K562 (cell line): ENCODE data around the gene NIFK. TPM values are rescaled to one million over a fixed set of nuclear protein-coding genes. Genes with fewer than 3 reads are reported as not detected.
"Not testable (repeated sequence)": the region's sequence is repeated elsewhere in the genome, so short reads cannot be mapped to it uniquely, and the experiment has no call there.

ENCODE experiments used
- ATAC-seq: fragments of 200-7000 bp; cut with Tn5 transposase; 3 replicates; pipeline ENCODE4 v1.9.1; 2020; ENCODE audit warnings: moderate library complexity
- BruUV-seq: library from RNA; stranded (reverse); fragments of 400-500 nt; replicated peaks from 2 replicates; lab custom pipeline; 2021; lab: Mats Ljungman, UMichigan
- CTCF ChIA-PET: fragments of 300-600 bp; formaldehyde crosslinking; extraction: SDS; loops from one replicate; lab custom pipeline; 2021; ENCODE audit warnings: low intra/inter-chr PET ratio; lab: Yijun Ruan, JAX
- POLR2A ChIA-PET: fragments of 300-600, 350-650 bp; sonication (Branson Sonifier 250); formaldehyde crosslinking; extraction: SDS; loops from one replicate; lab custom pipeline; 2021; ENCODE audit warnings: antibody characterized with exemption, inconsistent platforms; lab: Yijun Ruan, JAX
- DNase-seq, 4 experiments: peaks; one replicate each; pipeline versions ENCODE4 v3.0.0 to v3.0.0-alpha.2; 2011 to 2018; ENCODE audit warnings: low spot score in 3 of 4, mixed read lengths in 3 of 4; ENCODE audit errors: extremely low read depth in 1 of 4
- FAIRE-seq: peaks from 2 replicates; lab custom pipeline; 2011; peaks lifted over from hg19 to GRCh38; lab: Jason Lieb, UNC
- H2AFZ ChIP-seq: 2 replicates; pipeline ENCODE4 v1.6.0; 2011; ENCODE audit warnings: low read depth, low read length, control low read depth, inconsistent platforms
- H3K27ac ChIP-seq: fragments of 200-600 bp; 3 replicates; pipeline ENCODE4 v1.8.0; 2011; ENCODE audit warnings: low read depth, mild to moderate bottlenecking, control low read depth, inconsistent platforms, low read length, moderate library complexity, mixed read lengths; ENCODE audit errors: extremely low read depth
- H3K27me3 ChIP-seq, 2 experiments: fragments of 300-600 bp in 1 of 2; 2 replicates in 1 of 2; 3 replicates in 1 of 2; pipeline versions ENCODE4 v1.6.0 to v1.8.0; 2011; ENCODE audit warnings: inconsistent platforms in 2 of 2, low read length in 2 of 2, mild to moderate bottlenecking in 1 of 2, mixed read lengths in 1 of 2, moderate library complexity in 1 of 2; ENCODE audit not compliant: control insufficient read depth in 2 of 2, insufficient read depth in 2 of 2
- H3K36me3 ChIP-seq: fragments of 300-600 bp; 3 replicates; pipeline ENCODE4 v1.8.0; 2011; ENCODE audit warnings: mild to moderate bottlenecking, low read length, inconsistent platforms; ENCODE audit not compliant: control insufficient read depth, insufficient read depth
- H3K4me1 ChIP-seq, 2 experiments: fragments of 200-600 bp in 1 of 2; replicated peaks in 1 of 2; 2 replicates in 1 of 2; 3 replicates in 1 of 2; pipeline versions ENCODE4 v1.5.1 to v1.8.0; 2011; ENCODE audit warnings: inconsistent platforms in 2 of 2, low read length in 2 of 2, mild to moderate bottlenecking in 1 of 2, mixed read lengths in 1 of 2, moderate library complexity in 1 of 2; ENCODE audit not compliant: control insufficient read depth in 2 of 2, insufficient read depth in 2 of 2
- H3K4me2 ChIP-seq: 2 replicates; pipeline ENCODE4 v1.6.1; 2011; ENCODE audit warnings: low read length, control low read depth, inconsistent platforms, mixed read lengths; ENCODE audit not compliant: insufficient read depth
- H3K4me3 ChIP-seq: fragments of 200-600 bp; sonication (generic), shearing (Covaris generic); 2 replicates; pipeline ENCODE4 v1.5.1; 2016; ENCODE audit warnings: control low read depth, inconsistent platforms
- H3K79me2 ChIP-seq: fragments of 200-600 bp; 3 replicates; pipeline ENCODE4 v1.8.0; 2011; ENCODE audit warnings: low read length, inconsistent platforms; ENCODE audit not compliant: control insufficient read depth, insufficient read depth
- H3K9ac ChIP-seq, 2 experiments: 2 replicates each; pipeline versions ENCODE4 v1.6.0 to v1.6.1; 2011; ENCODE audit warnings: low read depth in 2 of 2, low read length in 2 of 2, control low read depth in 1 of 2, inconsistent platforms in 1 of 2, mild to moderate bottlenecking in 1 of 2, mixed read lengths in 1 of 2; ENCODE audit not compliant: insufficient read depth in 1 of 2
- H3K9me1 ChIP-seq: one replicate; pipeline ENCODE4 v1.6.0; 2011; ENCODE audit warnings: inconsistent platforms, mild to moderate bottlenecking, low read length, moderate library complexity; ENCODE audit not compliant: control insufficient read depth, insufficient read depth
- H3K9me3 ChIP-seq: replicated peaks from 2 replicates; pipeline ENCODE4 v1.5.1; 2011; ENCODE audit warnings: low read depth, low read length, inconsistent platforms; ENCODE audit not compliant: control insufficient read depth, insufficient read depth
- H4K20me1 ChIP-seq: replicated peaks from 2 replicates; pipeline ENCODE4 v1.6.1; 2011; ENCODE audit warnings: low read length, inconsistent platforms, mixed read lengths; ENCODE audit not compliant: control insufficient read depth, insufficient read depth
- ARID1B ChIP-seq: fragments of 450-650 bp; IDR thresholded peaks from 2 replicates; pipeline ENCODE4 v1.6.1; 2016; ENCODE audit warnings: antibody characterized with exemption, mild to moderate bottlenecking, inconsistent platforms
- C11orf30 ChIP-seq: fragments of 450-650 bp; IDR thresholded peaks from 2 replicates; pipeline ENCODE4 v1.6.1; 2016; ENCODE audit warnings: low read depth, mild to moderate bottlenecking
- CTBP1 ChIP-seq: fragments of 450-650 bp; IDR thresholded peaks from 2 replicates; pipeline ENCODE4 v1.6.1; 2016; ENCODE audit warnings: borderline replicate concordance
- DPF2 ChIP-seq: fragments of 450-650 bp; IDR thresholded peaks from 2 replicates; pipeline ENCODE4 v1.6.1; 2016
- GABPA ChIP-seq: fragments of 200-800 bp; sonication (Bioruptor generic); conservative IDR thresholded peaks from 2 replicates; pipeline ENCODE4 v1.6.1; 2016; ENCODE audit warnings: low read depth, missing genetic modification characterization, missing compliant biosample characterization
- GATA2 ChIP-seq: sonication (generic); formaldehyde crosslinking; IDR thresholded peaks from 2 replicates; pipeline ENCODE4 v1.4.0; 2020; ENCODE audit warnings: mild to moderate bottlenecking, missing genetic modification reagents
- HDAC3 ChIP-seq: fragments of 450-650 bp; IDR thresholded peaks from 2 replicates; pipeline ENCODE4 v1.6.1; 2018; ENCODE audit warnings: borderline replicate concordance, mild to moderate bottlenecking, moderate library complexity; ENCODE audit not compliant: partially characterized antibody
- HMBOX1 ChIP-seq: sonication (generic); IDR thresholded peaks from 2 replicates; pipeline ENCODE4 v1.6.1; 2016
- KDM1A ChIP-seq, 2 experiments: fragments of 450-650 bp; IDR thresholded peaks; 2 replicates each; pipeline ENCODE4 v1.6.1; 2016; ENCODE audit warnings: mild to moderate bottlenecking in 2 of 2
- NCOR1 ChIP-seq: fragments of 450-650 bp; IDR thresholded peaks from 2 replicates; pipeline ENCODE4 v1.6.1; 2016; ENCODE audit warnings: mild to moderate bottlenecking, moderate library complexity
- NEUROD1 ChIP-seq: fragments of 150-350 bp; IDR thresholded peaks from 2 replicates; pipeline ENCODE4 v1.6.1; 2014; ENCODE audit warnings: borderline replicate concordance, low read length, low read depth; ENCODE audit not compliant: partially characterized antibody
- NFE2 ChIP-seq: IDR thresholded peaks from 2 replicates; pipeline ENCODE4 v1.6.1; 2014; ENCODE audit warnings: antibody characterized with exemption, low read depth
- SMARCA4 ChIP-seq: fragments of 450-650 bp; IDR thresholded peaks from 2 replicates; pipeline ENCODE4 v1.6.1; 2016
- TCF3 ChIP-seq: sonication (generic); formaldehyde crosslinking; IDR thresholded peaks from 2 replicates; pipeline ENCODE4 v1.4.0; 2020; ENCODE audit warnings: mild to moderate bottlenecking, missing genetic modification reagents
- ZBTB33 ChIP-seq: sonication (generic); formaldehyde crosslinking; IDR thresholded peaks from 2 replicates; pipeline ENCODE4 v1.8.1; 2023; ENCODE audit warnings: mild to moderate bottlenecking, missing genetic modification reagents
- WGBS: fragments of 100-300 bp; shearing (Covaris generic); methylation state at CpG from one replicate; pipeline ENCODE4 v1.1.6; 2016; ENCODE audit warnings: low coverage, mixed read lengths; ENCODE audit not compliant: insufficient coverage; ENCODE audit errors: missing lambda C conversion rate; 5-methylcytosine and 5-hydroxymethylcytosine counted together
- in situ Hi-C: fragments of 300-500 bp; cut with MboI; formaldehyde crosslinking; loops from 4 replicates; pipeline ENCODE4 v1.15.0; 2018; ENCODE audit warnings: inconsistent platforms, mixed read lengths
- intact Hi-C: fragments of 100-400 bp; cut with micrococcal nuclease; formaldehyde crosslinking; loops from 2 replicates; pipeline ENCODE4 v1.14.2; 2022
- polyA plus RNA-seq, 8 experiments: library from polyadenylated mRNA; depleted of rRNA in 4 of 8; stranded (reverse) in 5 of 8; unstranded in 3 of 8; fragments of >200 nt; fragmentation: Nextera tagmentation in 2 of 8; fragmentation: Illumina TruSeq in 1 of 8; extraction: Ambion mirVana in 2 of 8; extraction: Trizol in 1 of 8; gene quantifications; 2 replicates each; pipeline versions ENCODE4 v1.2.1 to v1.2.3, GENCODE V29; 2011 to 2014; ENCODE audit warnings: inconsistent platforms in 1 of 8, missing spikeins in 1 of 8
- total RNA-seq, 7 experiments: library from RNA; depleted of rRNA in 6 of 7; stranded (reverse); fragments of >200 nt in 6 of 7; fragmentation: Illumina TruSeq in 2 of 7; extraction: Trizol in 2 of 7; gene quantifications; 2 replicates each; pipeline versions ENCODE4 v1.2.1 to v1.2.3, GENCODE V29; 2011 to 2021; ENCODE audit warnings: low replicate concordance in 1 of 7

The NIFK gene
- total and polyA plus RNA-seq, 9 of the 15 experiments (the other 6 are each of a cell fraction or from before 2014, with no cell fraction given), result 60.2 to 426 (median 183) TPM

- H3K27me3 ChIP-seq, result peaks cover 3 to 6% of the 10 kb centered on the region in 2 experiments; a peak in 2 of 5 replicates
- H4K20me1 ChIP-seq, result no peaks in the 10 kb centered on the region
- ChIA-PET CTCF (no interaction called here), POLR2A (no interaction called here)
- H3K4me1 ChIP-seq, result peaks cover 3 to 13% of the 10 kb centered on the region in 2 experiments
- DNase-seq (no peak), FAIRE-seq (no peak), ATAC-seq (peak; percentile 15; the same call in 1 of the 3 replicates)
- H3K9ac ChIP-seq, result peak overlapping the region in 1 of 2 experiments; percentile 22; a peak in 1 of 4 replicates
- in situ Hi-C loops, result no loop called here
- WGBS, result 38% methylated on average over 8 of the region's 8 CpGs
- BruUV-seq, result no TSS peak
- H3K9me1 ChIP-seq, result peaks cover 2% of the 10 kb centered on the region
- TF ChIP-seq NEUROD1, result no peak
- 0 out of 2 replicates have a peak, but pooled peaks have one; percentile 19 for TF ChIP-seq ZBTB33 (CRISPR knock-in tag)
- no peak overlapping the region for H3K4me3 ChIP-seq
- H3K36me3 ChIP-seq, result no peaks in the 10 kb centered on the region
- H3K9me3 ChIP-seq, result no peaks in the 10 kb centered on the region
- no peaks in the 10 kb centered on the region for H3K79me2 ChIP-seq
- no peak overlapping the region for H3K27ac ChIP-seq
- intact Hi-C loops, result no loop called here
- H2AFZ ChIP-seq, result peak overlapping the region; percentile 78
- no peak overlapping the region for H3K4me2 ChIP-seq
Measured at GRCh38 chr2:121705390-121705789, 31.3 kb downstream of the NIFK start.

DNA sequence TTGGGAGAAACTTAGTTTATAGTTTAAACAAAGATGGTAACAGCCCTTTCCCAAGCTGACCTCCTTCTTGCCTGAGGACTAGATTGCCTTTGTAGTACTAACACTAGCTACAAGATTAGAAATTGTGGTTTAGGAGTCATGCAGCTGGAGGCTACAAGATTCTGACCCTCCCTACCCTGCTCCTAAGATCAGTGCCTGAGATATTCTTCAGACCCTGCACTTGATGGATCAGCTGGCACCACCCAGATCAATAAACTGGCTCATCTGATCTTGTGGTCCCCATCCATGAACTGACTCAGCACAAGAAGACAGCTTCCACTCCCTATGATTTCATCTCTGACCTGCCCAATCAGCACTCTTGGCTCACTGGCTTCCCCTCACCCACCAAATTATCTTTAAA is 34.9 kb downstream of the NIFK start:
- Histone ChIP-seq H3K4me1 (peaks cover 17 to 30% of the 10 kb centered on the region in 2 experiments), H3K9me1 (peaks cover 10% of the 10 kb centered on the region), H2AFZ (peak overlapping the region; percentile 36; the same call in 1 of the 2 replicates), H3K4me2 (peak overlapping the region; percentile 30; the same call in 1 of the 2 replicates)
- intact Hi-C loops, H3K4me3 ChIP-seq, FAIRE-seq, DNase-seq, H3K79me2 ChIP-seq, H3K36me3 ChIP-seq, ATAC-seq, H3K9ac ChIP-seq, in situ Hi-C loops, H3K27me3 ChIP-seq, BruUV-seq, CTCF ChIA-PET, H4K20me1 ChIP-seq, H3K27ac ChIP-seq, H3K9me3 ChIP-seq: not testable (repeated sequence)
- POLR2A ChIA-PET, result interaction anchor here (0.6 to 0.9 kb wide), 2 partner anchors 19 to 1479 kb away, joined by 3 to 4 read pairs; no protein-coding TSS in a partner anchor
- peak; percentile 33 to 57; a peak in 1 of 4 replicates for TF ChIP-seq KDM1A (IDR thresholded peaks at IDR 0.05)
- TF ChIP-seq TCF3 (CRISPR knock-in tag), result peak; percentile 69
- TF ChIP-seq GABPA, result 0 out of 2 replicates have a peak, but pooled peaks have one; percentile 17
- peak; percentile 22 for TF ChIP-seq HDAC3
- peak; percentile 95 for TF ChIP-seq HMBOX1
- TF ChIP-seq NCOR1, result peak; percentile 35; the same call in 1 of the 2 replicates
- TF ChIP-seq CTBP1, result peak; percentile 33; the same call in 1 of the 2 replicates
- peak; percentile 77 for TF ChIP-seq C11orf30
- peak; percentile 45; the same call in 1 of the 2 replicates for TF ChIP-seq DPF2
- peak; percentile 49 for TF ChIP-seq SMARCA4
- peak; percentile 58 for TF ChIP-seq ARID1B
- TF ChIP-seq GATA2 (CRISPR knock-in tag), result 0 out of 2 replicates have a peak, but pooled peaks have one; percentile 15
- peak; percentile 64 for TF ChIP-seq NFE2
